ENCODE data around the gene OPTC. TPM values are rescaled to one million over a fixed set of nuclear protein-coding genes. Genes with fewer than 3 reads are reported as not detected.
A peak's percentile ranks its signal among the peaks of the same experiment; 100 is the strongest.
"Not testable (repeated sequence)": the region's sequence is repeated elsewhere in the genome, so short reads cannot be mapped to it uniquely, and the experiment has no call there.

Gene OPTC
- total RNA-seq, 2 experiments from 2014 or later: not detected

DNA sequence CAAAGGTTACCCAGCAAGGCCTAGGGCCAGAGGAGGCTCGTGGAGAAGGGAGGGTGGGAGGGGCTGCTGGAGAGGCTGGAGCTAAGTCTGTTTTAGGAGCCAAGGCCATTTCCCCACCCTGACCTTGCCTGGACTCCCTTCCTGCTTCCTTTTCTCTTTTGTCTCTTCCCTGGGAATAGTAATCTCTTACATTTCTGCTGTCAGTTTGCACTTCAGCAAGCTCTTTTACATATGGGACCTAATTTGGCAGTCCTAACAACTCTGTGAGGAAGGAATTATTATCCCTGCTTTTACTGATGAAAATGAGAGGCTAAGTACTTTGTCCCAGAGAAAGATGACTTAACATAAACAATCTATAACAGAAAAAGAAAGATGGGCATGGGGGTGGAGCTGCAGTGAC, 13.8 kb downstream of the OPTC start:
- no peak overlapping the region for H3K27ac Mint-ChIP-seq
- peaks cover 9% of the 10 kb centered on the region for H3K27me3 Mint-ChIP-seq
- H3K4me1 Mint-ChIP-seq: peaks cover 5% of the 10 kb centered on the region
- no peak for DNase-seq
- H3K9me3 Mint-ChIP-seq: no peaks in the 10 kb centered on the region
- POLR2A ChIA-PET: no interaction called here
- H3K4me3 Mint-ChIP-seq: no peak overlapping the region
- no peak for ATAC-seq (ENCODE audit: low read depth)
- no peaks in the 10 kb centered on the region for H3K36me3 Mint-ChIP-seq

DNA sequence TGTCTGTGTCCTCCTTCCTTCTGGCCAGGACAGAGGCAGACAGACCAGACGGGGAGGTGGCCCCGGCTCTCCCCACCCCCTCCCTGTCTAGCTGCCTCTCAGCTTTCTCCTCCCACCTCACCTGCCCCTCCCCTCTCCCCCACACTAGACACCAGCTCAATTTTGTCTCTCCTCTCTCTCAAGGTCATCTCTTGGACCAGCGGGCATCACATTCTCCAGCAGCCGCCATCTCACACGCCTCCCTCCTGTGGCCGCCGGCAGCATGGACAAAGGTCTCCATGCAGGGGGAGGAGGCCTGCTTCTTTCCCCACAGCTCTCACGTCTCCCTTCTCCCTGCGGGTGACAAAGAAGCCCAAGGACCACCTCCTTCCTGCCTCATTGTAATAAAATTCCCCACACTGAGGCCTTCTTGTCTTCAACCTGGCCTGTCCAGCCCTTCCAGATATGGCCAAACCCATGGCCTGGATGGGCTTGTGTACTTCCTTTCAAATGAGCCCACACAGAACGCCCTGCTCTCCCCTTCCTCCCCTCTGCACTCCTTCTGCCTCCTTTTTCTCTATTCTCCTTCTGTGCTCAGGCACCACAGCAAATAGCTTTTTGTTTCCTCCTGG, 14.6 kb downstream of the OPTC start:
- Mint-ChIP-seq H3K27me3 (peaks cover 2% of the 10 kb centered on the region), H3K9me3 (no peaks in the 10 kb centered on the region), H3K36me3 (no peaks in the 10 kb centered on the region), H3K27ac (peak overlapping the region; percentile 0), H3K4me1 (peaks cover 13% of the 10 kb centered on the region), H3K4me3 (no peak overlapping the region)
- DNase-seq: no peak
- ATAC-seq (ENCODE audit: low read depth): no peak
- POLR2A ChIA-PET: no interaction called here

DNA sequence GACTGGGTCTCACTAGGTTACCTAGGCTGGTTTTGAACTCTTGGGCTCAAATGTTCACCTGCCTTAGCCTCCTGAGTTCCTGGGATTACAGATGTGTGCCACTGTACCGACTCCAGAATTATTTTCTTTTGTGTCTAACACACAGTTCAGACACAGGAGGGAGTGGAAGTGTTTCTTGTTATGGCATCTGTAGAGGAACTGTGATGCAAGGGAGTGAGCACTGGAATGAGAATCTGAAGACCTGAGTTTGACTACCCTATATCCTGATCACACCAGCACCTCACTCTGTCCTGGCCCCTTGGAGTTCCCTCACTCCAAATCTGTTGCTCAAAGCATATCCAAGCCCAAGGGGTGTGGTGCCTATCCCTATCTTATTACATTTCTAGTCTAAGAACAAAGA, 15.2 kb downstream of the OPTC start:
- no peak overlapping the region for H3K27ac Mint-ChIP-seq
- H3K4me1 Mint-ChIP-seq: peaks cover 16% of the 10 kb centered on the region
- H3K9me3 Mint-ChIP-seq: no peaks in the 10 kb centered on the region
- H3K36me3 Mint-ChIP-seq: no peaks in the 10 kb centered on the region
- POLR2A ChIA-PET: no interaction called here
- DNase-seq (no peak), ATAC-seq (ENCODE audit: low read depth) (no peak)
- no peaks in the 10 kb centered on the region for H3K27me3 Mint-ChIP-seq
- H3K4me3 Mint-ChIP-seq: no peak overlapping the region

DNA sequence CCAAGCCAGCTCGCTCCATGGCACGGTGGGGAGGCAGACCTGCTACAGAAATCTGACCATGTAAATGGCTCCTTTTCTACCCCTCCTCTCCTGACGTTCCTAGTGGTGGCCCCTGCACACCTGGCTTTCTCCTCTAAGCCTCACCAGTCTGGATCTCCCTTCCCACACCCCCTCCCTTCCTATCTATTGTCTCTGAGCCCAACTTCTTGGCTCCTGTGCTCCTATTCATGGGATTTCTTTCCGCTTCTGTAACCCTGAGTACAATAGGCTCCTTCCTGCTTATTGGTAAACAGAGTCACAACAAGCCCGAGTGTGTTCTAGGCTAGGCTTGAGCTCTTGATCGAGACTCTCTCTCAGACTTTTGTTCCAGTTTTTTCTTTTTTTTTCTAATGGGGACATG, 17.6 kb downstream of the OPTC start:
- POLR2A ChIA-PET: no interaction called here
- Mint-ChIP-seq H3K4me1 (peaks cover 22% of the 10 kb centered on the region), H3K36me3 (no peaks in the 10 kb centered on the region), H3K27ac (no peak overlapping the region), H3K27me3 (peaks cover 6% of the 10 kb centered on the region), H3K4me3 (no peak overlapping the region), H3K9me3 (no peaks in the 10 kb centered on the region)
- DNase-seq (no peak), ATAC-seq (ENCODE audit: low read depth) (no peak)

DNA sequence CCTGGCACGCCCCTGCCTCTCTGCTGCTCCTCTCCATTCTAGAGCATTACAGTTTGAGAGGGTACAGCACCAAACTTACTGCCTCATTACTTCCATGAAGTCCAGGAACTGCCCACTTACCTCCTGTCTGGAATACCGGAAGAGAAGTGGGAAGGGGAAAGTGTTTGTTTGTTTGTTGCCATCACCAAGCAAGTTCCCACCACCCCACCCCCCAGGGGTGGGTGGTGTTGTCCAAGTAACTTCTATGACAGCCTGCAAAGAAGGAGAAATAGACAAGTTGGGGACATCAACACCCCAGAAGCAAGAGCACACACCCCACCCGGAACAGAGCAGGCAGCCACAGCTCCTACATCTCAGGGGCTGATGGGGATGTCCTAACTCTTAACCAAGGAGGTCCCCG, 18.0 kb downstream of the OPTC start:
- ATAC-seq (ENCODE audit: low read depth) (no peak), DNase-seq (no peak)
- no peaks in the 10 kb centered on the region for H3K9me3 Mint-ChIP-seq
- H3K4me1 Mint-ChIP-seq: peaks cover 22% of the 10 kb centered on the region
- H3K4me3 Mint-ChIP-seq: no peak overlapping the region
- POLR2A ChIA-PET: no interaction called here
- H3K27ac Mint-ChIP-seq: no peak overlapping the region
- no peaks in the 10 kb centered on the region for H3K36me3 Mint-ChIP-seq
- peaks cover 6% of the 10 kb centered on the region for H3K27me3 Mint-ChIP-seq

DNA sequence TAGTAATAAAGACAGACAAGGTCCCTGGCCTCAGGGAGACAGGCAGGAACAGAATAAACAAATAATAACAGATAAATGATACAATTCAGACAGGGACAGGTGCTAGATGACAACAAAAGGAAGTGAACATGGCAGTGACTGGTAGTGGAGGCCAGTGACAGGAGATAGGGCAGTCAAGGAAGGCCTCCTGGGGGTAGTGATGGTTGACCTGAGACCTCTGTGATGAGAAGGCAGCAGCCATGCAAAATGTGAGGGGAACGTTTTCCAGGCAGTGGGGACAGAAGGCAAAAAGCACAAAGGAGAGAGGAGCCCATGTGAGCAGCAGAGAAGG, 18.5 kb downstream of the OPTC start:
- Mint-ChIP-seq H3K4me1 (peaks cover 22% of the 10 kb centered on the region), H3K36me3 (no peaks in the 10 kb centered on the region), H3K27me3 (peaks cover 6% of the 10 kb centered on the region), H3K9me3 (no peaks in the 10 kb centered on the region), H3K27ac (no peak overlapping the region), H3K4me3 (no peak overlapping the region)
- POLR2A ChIA-PET: no interaction called here
- no peak for DNase-seq
- ATAC-seq (ENCODE audit: low read depth): no peak

DNA sequence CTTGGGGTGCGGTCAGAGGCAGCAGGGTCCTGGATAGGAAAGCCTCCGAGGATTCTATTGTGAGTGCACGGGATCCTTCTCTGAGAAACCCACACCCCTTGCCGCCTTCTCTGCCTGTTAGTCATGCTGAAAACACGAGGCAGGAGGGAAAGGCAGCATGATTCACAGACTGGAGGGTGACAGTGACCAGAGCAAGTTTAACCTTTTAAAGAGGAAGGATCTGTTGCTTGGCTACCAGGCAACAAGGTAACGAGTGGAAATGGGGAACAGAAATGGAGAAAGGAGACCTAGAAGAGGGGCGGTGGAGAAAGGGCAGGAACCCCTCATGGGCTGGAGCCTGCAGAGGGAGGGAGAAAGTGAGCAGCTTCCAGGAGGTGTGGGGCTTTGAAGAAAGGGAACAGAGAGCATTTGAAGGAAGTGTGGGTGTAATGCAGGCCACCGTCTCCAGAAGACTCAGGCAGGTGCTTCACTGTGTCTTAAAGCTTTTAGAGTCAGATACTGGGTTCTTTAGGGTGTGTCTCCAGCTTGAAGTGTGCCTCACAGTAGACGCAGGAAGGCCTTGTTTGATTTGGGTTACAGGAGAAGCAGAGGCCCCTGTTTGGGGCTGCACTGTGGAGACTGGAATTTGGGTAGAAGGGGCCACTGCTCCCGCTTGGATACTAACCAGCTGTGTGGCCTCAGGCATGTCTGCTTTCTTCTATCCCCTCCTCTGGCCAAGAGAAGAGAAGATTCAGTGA, 19.1 kb downstream of the OPTC start:
- peaks cover 22% of the 10 kb centered on the region for H3K4me1 Mint-ChIP-seq

DNA sequence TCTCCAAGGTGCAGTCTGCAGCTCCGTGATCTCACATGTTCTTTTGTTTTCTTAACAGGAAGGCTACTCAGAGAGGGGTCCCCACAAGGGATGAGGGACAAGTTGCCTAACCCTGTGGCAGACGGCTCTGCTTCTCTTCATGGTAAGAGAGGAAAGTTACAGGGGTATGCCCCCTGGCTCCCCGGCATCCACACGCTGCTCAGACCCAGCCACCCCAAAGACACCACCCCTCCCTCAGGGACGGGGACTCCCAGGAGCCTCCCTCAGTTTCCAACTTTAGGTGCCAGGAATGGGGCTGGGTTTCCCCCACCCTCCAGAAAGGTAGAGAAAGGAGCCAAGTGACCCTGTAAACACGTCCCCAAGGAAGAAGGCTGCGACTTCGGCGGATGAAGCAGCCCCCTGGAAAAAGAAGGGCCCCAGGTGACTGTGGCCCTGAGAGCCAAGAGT, 19.7 kb downstream of the OPTC start:
- Mint-ChIP-seq H3K9me3 (no peaks in the 10 kb centered on the region), H3K4me1 (peaks cover 22% of the 10 kb centered on the region), H3K27ac (no peak overlapping the region), H3K36me3 (no peaks in the 10 kb centered on the region), H3K27me3 (peaks cover 6% of the 10 kb centered on the region), H3K4me3 (no peak overlapping the region)
- POLR2A ChIA-PET: no interaction called here
- DNase-seq (no peak), ATAC-seq (ENCODE audit: low read depth) (no peak)

More for the DNA sequence above, 19.1 kb downstream of the OPTC start:
- Mint-ChIP-seq H3K36me3 (no peaks in the 10 kb centered on the region), H3K27ac (peak overlapping the region; percentile 27), H3K4me3 (no peak overlapping the region), H3K9me3 (no peaks in the 10 kb centered on the region), H3K27me3 (peaks cover 6% of the 10 kb centered on the region)
- DNase-seq: no peak
- POLR2A ChIA-PET: no interaction called here
- ATAC-seq (ENCODE audit: low read depth): peak; percentile 25

DNA sequence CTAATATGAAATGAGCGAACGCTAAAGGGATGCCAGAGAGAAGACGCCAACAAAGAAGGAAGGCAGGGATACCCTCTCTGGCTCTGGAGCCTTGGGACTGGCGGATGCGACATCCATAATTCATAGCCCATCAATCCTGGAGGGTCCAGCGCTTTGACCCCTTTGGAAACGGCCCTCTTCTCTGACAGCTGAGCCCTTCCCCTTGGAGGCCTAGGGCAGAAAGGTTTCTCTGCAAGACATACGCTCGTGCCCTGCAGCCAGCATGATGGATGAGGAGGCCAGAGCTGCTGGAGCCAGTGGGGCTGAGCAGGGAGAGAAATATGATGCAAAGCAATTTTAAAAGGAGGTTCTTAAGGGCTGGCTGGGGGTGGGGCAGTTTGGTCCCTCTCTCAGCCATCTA, 22.2 kb downstream of the OPTC start:
- Mint-ChIP-seq H3K4me1 (peaks cover 22% of the 10 kb centered on the region), H3K4me3 (no peak overlapping the region), H3K9me3 (no peaks in the 10 kb centered on the region), H3K27ac (no peak overlapping the region), H3K27me3 (peaks cover 6% of the 10 kb centered on the region), H3K36me3 (no peaks in the 10 kb centered on the region)
- ATAC-seq (ENCODE audit: low read depth) (no peak), DNase-seq (no peak)
- POLR2A ChIA-PET: no interaction called here

DNA sequence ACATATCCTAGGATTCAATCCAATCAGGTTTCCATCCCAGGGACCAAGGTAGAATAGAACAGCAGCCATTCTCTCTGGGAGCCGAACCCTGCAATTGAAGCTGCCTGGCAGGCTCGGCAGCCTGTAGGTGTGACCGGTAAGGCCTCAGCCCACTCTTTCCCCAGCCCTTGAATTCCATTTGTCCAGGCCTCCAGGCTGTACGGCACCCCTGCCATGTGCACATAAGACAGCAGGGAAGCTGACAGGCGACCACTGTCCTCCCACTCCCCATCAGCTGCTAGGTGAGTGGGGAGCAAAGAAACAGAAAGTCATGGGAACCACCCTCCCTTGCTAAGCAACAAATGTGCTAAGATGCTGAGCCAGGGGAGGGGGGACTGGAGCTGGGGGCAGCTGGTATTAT, 23.0 kb downstream of the OPTC start:
- peaks cover 6% of the 10 kb centered on the region for H3K27me3 Mint-ChIP-seq
- peaks cover 22% of the 10 kb centered on the region for H3K4me1 Mint-ChIP-seq
- H3K9me3 Mint-ChIP-seq: no peaks in the 10 kb centered on the region
- POLR2A ChIA-PET: no interaction called here
- no peak for DNase-seq
- no peak for ATAC-seq (ENCODE audit: low read depth)
- no peak overlapping the region for H3K4me3 Mint-ChIP-seq
- H3K27ac Mint-ChIP-seq: no peak overlapping the region
- no peaks in the 10 kb centered on the region for H3K36me3 Mint-ChIP-seq

DNA sequence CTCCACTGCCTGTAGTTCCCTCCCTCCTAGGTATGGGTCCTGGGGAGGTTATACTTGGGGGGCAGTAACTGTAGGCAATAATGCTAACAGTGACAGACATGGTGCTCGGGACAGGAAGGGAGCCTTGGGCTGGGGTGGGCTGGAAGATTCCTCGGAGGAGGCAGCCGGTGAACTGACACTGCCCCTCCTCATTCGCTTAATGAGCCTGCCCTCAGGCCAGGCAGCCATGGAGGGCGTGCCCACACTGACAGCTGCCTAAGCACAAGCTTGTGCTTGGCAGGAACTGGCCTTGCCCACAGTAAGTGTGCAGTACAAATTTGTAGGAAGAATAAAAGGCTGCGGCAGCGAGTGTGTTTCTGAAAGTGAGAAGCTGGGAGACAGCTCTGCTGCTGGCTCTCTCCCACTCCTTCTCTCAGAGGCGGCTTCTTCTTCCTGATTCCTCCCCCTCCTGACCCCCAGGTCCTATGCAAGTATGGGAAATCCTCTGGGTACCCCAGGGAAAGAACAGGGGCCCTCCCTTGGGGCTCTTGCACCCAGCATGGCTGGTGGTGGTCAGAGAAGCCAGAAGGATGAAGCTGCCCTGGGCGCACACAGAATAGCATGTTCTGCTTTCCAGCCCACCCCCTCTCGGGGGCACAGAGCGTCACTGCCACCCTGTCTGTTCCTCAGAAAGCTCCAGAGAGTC, 23.6 kb downstream of the OPTC start:
- POLR2A ChIA-PET: no interaction called here
- H3K9me3 Mint-ChIP-seq: no peaks in the 10 kb centered on the region
- H3K4me1 Mint-ChIP-seq: peaks cover 19% of the 10 kb centered on the region
- H3K4me3 Mint-ChIP-seq: no peak overlapping the region
- no peaks in the 10 kb centered on the region for H3K36me3 Mint-ChIP-seq
- ATAC-seq (ENCODE audit: low read depth) (no peak), DNase-seq (no peak)
- peaks cover 6% of the 10 kb centered on the region for H3K27me3 Mint-ChIP-seq
- H3K27ac Mint-ChIP-seq: no peak overlapping the region

DNA sequence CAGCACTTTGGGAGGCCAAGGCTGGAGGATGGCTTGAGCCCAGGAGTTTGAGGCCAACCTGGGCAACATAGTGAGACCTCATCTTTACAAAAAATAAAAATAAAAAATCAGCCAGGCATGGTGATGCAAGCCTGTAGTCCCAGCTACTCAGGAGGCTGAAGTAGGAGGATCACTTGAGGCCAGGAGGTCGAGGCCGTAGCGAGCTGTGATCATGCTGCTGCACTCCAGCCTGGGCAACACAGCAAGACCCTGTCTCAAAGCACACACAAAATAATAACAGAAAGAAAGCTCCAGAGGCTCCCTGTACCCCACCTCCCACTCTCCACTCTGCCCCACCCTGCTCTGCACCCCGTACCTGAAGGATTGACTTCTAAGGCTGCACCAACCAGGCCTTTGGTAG, 24.2 kb downstream of the OPTC start:
- H3K36me3 Mint-ChIP-seq; DNase-seq; H3K9me3 Mint-ChIP-seq; POLR2A ChIA-PET; H3K4me3 Mint-ChIP-seq; ATAC-seq (ENCODE audit: low read depth); H3K27ac Mint-ChIP-seq; H3K27me3 Mint-ChIP-seq: not testable (repeated sequence)
- H3K4me1 Mint-ChIP-seq: peaks cover 14% of the 10 kb centered on the region

DNA sequence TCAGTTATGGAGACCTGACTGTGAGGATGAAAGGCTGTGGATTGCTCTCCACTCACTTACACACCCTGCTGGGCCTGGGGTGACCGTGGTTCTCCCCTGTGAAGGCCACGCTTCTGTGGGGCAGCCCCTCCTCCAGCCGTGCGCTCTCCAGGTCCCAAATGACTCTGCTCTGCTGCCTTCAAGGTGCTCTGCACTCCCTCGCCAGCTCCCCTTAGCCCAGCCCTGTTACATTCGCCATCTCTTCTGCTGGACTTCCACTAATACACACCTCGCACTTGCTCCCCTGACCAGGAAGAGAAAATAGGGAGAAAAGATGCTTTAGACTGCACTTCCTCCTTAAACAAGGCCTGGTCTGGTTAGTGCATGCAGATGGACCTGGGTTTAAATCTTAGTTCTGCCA, 24.6 kb downstream of the OPTC start:
- Mint-ChIP-seq H3K27me3 (peaks cover 6% of the 10 kb centered on the region), H3K9me3 (no peaks in the 10 kb centered on the region), H3K36me3 (no peaks in the 10 kb centered on the region), H3K4me1 (peaks cover 10% of the 10 kb centered on the region), H3K27ac (no peak overlapping the region), H3K4me3 (no peak overlapping the region)
- POLR2A ChIA-PET: no interaction called here
- DNase-seq (no peak), ATAC-seq (ENCODE audit: low read depth) (no peak)
